ENCODE data around the gene PARP16.
A peak's percentile ranks its signal among the peaks of the same experiment; 100 is the strongest.

PARP16 gene

GRCh38 chr15:65286704-65287519 lies at the start of gene PARP16:
Gene PARP16, minus strand, starts transcription at chr15:65286883. Its CDS starts 457 bp downstream, at chr15:65286426.
- peak; percentile 84 to 91 (median 87) for DNase-seq (ENCODE audit: low read depth in 2 of 3, low spot score in 1 of 3)

- DNase-seq (ENCODE audit: low read depth in 2 of 3, low spot score in 1 of 3), result no peak
Observed at GRCh38 chr15:65335278-65336055, 48.8 kb upstream of the PARP16 start.

- no peak for DNase-seq (ENCODE audit: low read depth in 2 of 3, low spot score in 1 of 3)
Observed at GRCh38 chr15:65334586-65335231, 48.0 kb upstream of the PARP16 start.

- DNase-seq (ENCODE audit: low read depth in 2 of 3, low spot score in 1 of 3), result no peak
Observed at GRCh38 chr15:65333856-65334255, 47.2 kb upstream of the PARP16 start.

GRCh38 chr15:65333148-65333820 lies 46.6 kb upstream of the PARP16 start:
- DNase-seq (ENCODE audit: low read depth in 2 of 3, low spot score in 1 of 3), result no peak

- DNase-seq (ENCODE audit: low read depth in 2 of 3, low spot score in 1 of 3), result no peak
Observed at GRCh38 chr15:65332391-65333147, 45.9 kb upstream of the PARP16 start.

GRCh38 chr15:65331811-65332210 lies 45.1 kb upstream of the PARP16 start:
- no peak for DNase-seq (ENCODE audit: low read depth in 2 of 3, low spot score in 1 of 3)

GRCh38 chr15:65330934-65331645 lies 44.4 kb upstream of the PARP16 start:
- no peak for DNase-seq (ENCODE audit: low read depth in 2 of 3, low spot score in 1 of 3)

- no peak for DNase-seq (ENCODE audit: low read depth in 2 of 3, low spot score in 1 of 3)
Observed at GRCh38 chr15:65329984-65330735, 43.5 kb upstream of the PARP16 start.

GRCh38 chr15:65329288-65329983 lies 42.8 kb upstream of the PARP16 start:
- DNase-seq (ENCODE audit: low read depth in 2 of 3, low spot score in 1 of 3), result no peak

- DNase-seq (ENCODE audit: low read depth in 2 of 3, low spot score in 1 of 3), result no peak
Observed at GRCh38 chr15:65328506-65329287, 42.0 kb upstream of the PARP16 start.

GRCh38 chr15:65327651-65328393 lies 41.1 kb upstream of the PARP16 start:
- DNase-seq (ENCODE audit: low read depth in 2 of 3, low spot score in 1 of 3), result no peak

- DNase-seq (ENCODE audit: low read depth in 2 of 3, low spot score in 1 of 3), result no peak
Observed at GRCh38 chr15:65326818-65327217, 40.1 kb upstream of the PARP16 start.

- no peak for DNase-seq (ENCODE audit: low read depth in 2 of 3, low spot score in 1 of 3)
Observed at GRCh38 chr15:65326117-65326526, 39.4 kb upstream of the PARP16 start.

- DNase-seq (ENCODE audit: low read depth in 2 of 3, low spot score in 1 of 3), result no peak
Observed at GRCh38 chr15:65323071-65323511, 36.4 kb upstream of the PARP16 start.

- DNase-seq (ENCODE audit: low read depth in 2 of 3, low spot score in 1 of 3), result peak; percentile 53 to 83 (median 66)
Observed at GRCh38 chr15:65318870-65319356, 32.2 kb upstream of the PARP16 start.
